ENCODE measurements around the gene FXYD1.
"Not testable (repeated sequence)": the region's sequence is repeated elsewhere in the genome, so short reads cannot be mapped to it uniquely, and the experiment has no call there.

Gene FXYD1

GRCh38 chr19:35125270-35125717 lies 13.3 kb upstream of the FXYD1 start:
- DNase-seq (ENCODE audit: low read depth in 3 of 3) = no peak

- no peak for DNase-seq (ENCODE audit: low read depth in 3 of 3)
Observed at GRCh38 chr19:35125749-35126623, 12.6 kb upstream of the FXYD1 start.

DNA sequence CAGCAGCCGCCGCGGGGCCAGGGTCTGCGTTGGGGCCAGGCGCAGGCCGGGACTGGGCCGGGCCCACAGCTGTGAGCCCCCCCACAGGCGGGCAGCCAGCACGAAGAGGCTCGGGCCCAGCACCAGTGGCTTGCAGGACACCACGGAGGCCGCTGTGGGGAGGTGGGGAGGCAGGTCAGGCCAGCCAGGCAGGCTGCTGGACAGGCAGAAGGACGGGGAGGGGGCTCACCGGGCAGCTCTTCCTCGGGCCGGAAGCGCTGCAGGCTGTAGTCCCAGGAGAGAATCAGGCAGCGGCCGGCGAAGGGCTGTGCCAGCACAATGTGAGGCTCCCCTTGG lies 12.0 kb upstream of the FXYD1 start:
- DNase-seq (ENCODE audit: low read depth in 3 of 3) = no peak

DNA sequence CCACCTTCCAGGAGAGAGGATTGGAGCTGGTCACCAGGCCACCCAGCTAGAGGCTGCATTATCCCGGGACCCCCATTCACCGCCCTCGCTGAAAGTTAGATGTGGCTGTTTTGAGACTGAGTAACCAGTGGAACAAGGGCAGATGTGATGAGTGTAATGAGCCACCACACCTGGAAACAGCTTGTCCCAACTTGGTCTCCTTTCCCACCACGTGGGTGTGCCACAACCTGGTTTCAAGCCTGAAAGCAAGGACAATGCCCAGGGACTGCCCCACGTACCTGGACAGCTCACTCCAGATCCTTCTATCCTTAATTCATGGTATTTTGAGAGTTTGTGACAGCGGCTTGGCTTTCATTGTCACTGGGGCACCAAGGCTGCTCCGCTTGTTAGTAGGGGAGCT lies 10.8 kb upstream of the FXYD1 start:
- DNase-seq (ENCODE audit: low read depth in 3 of 3) = no peak

- no peak for DNase-seq (ENCODE audit: low read depth in 3 of 3)
Observed at GRCh38 chr19:35128398-35129057, 10.1 kb upstream of the FXYD1 start.

GRCh38 chr19:35129724-35130274 lies 8.8 kb upstream of the FXYD1 start:
- not testable (repeated sequence) for DNase-seq (ENCODE audit: low read depth in 3 of 3)

GRCh38 chr19:35130761-35131720 lies 7.6 kb upstream of the FXYD1 start:
- no peak for DNase-seq (ENCODE audit: low read depth in 3 of 3)

DNA sequence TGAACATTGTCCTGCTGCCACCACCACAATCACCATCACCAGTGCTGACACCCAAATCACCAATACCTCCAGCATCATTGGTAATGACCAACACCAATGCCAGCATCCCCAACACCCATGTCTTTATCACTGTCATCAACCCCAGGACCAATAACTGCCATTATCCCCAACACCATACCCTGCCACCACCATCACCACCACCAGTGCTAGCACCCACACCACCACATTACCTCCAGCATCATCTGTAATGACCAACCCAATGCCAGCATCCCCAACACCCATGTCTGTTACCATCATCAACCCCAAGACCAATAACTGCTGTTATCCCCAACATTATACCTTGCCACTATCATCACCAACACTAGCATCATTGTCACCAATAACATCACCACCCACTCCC lies 6.4 kb upstream of the FXYD1 start:
- no peak for DNase-seq (ENCODE audit: low read depth in 3 of 3)

DNA sequence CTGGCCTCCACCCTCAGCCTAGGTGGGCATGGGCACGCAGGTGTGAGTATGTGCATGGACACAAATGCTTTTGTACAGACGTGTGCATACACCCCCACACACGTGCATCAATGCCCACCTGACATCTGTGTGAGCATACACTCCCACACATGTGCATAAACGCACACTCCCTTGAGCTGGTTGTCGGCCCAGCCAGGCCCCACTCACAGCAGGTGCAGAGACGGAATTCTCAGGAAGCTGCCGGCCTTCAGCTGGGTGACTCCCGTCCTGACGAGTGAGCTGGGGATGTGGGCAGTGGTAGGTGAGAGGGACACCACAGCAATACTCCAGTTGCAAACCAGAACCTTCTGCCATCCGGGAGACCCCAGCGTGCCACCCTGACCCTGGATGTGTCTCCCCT lies 4.8 kb upstream of the FXYD1 start:
- no peak for DNase-seq (ENCODE audit: low read depth in 3 of 3)

GRCh38 chr19:35134601-35135242 lies 3.9 kb upstream of the FXYD1 start, which contains the start of gene LGI4:
LGI4 (minus strand) TSS chr19:35135059; CDS start chr19:35134680, 379 bp downstream.
- DNase-seq (ENCODE audit: low read depth in 3 of 3) = no peak

DNA sequence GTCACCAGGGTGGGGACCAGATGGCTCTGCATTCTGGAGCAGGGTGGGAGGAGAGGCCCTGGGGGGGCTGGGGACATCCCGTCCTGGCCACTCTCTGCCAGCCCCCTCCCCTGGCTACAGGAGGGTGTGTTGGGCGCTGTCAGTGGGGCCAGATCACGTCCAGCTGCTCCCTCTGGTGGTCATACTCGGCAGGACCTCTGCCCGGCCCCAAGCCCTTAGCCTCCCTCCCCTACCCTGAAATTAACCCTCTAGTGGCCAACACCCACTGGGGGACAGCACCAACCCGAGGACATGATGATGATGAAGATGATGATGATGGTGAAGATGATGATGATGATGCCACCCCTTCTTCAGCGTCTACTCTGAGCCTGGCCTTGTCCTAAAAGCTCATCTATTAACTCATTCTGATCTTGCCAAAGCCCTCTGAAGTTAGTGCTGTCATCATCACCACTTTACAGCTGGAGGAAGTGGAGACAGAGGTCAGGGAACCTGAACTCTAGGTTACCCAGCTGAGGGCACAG lies 3.2 kb upstream of the FXYD1 start:
- DNase-seq (ENCODE audit: low read depth in 3 of 3) = peak; percentile 39 to 67 (median 51)

DNA sequence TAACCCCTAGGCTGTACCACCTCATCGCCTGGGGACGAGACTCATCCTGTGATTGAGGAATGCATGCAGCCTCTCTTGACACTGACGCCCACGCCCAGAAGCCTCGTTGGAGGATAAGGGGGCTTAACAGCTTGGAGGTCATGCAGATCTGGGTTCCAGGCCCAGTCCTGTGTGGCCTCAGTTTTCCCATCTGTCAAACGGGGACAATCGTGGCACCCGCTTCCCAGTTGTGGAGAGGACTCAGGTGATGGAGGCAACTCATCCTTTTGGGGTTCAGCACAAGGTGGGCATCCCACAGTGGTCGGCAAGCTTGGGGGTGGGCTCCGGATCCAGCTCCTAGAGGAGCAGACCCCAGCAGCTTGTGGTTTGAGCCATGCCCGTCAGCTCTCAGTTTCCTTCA lies 2.4 kb upstream of the FXYD1 start:
- DNase-seq (ENCODE audit: low read depth in 3 of 3) = no peak

DNA sequence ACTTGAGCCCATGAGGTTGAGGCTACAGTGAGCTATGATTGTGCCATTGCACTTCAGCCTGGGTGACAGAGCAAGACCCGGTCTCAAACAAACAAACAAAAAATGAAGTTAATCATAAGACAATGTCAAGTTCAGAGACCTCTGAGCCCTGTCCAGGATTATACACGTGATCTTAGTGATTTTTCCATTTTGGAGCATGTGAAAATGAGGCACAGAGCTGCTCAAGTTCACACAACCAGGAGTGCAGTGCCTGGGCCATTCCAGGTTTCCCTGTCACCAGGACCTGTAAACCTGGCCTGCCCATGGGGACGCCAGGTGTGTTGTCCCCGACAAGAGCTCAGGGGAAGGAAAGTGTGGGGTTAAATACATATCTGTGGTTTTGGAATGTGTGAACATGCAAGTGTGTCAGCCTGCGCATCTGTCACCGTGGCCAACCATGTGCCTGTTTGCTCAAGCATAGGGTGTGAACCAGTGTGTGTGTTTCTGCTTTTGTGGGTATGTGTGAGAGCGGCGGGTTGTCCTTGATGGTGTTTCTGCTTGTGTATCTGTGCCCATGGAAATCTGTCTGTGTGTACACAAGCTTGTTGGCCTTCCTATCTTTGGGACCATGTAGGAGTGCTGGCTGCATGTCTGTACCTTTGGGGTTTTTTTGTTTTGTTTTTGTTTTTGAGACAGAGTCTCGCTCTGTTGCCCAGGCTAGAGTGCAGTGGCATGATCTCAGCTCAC lies 1.5 kb upstream of the FXYD1 start:
- no peak for DNase-seq (ENCODE audit: low read depth in 3 of 3)

GRCh38 chr19:35140207-35140961 lies 1.8 kb downstream of the FXYD1 start:
- DNase-seq (ENCODE audit: low read depth in 3 of 3) = no peak

GRCh38 chr19:35140962-35141836 lies 2.6 kb downstream of the FXYD1 start:
- peak; percentile 91 to 99 (median 94) for DNase-seq (ENCODE audit: low read depth in 3 of 3)

GRCh38 chr19:35141837-35142605 lies 3.4 kb downstream of the FXYD1 start:
- no peak for DNase-seq (ENCODE audit: low read depth in 3 of 3)

DNA sequence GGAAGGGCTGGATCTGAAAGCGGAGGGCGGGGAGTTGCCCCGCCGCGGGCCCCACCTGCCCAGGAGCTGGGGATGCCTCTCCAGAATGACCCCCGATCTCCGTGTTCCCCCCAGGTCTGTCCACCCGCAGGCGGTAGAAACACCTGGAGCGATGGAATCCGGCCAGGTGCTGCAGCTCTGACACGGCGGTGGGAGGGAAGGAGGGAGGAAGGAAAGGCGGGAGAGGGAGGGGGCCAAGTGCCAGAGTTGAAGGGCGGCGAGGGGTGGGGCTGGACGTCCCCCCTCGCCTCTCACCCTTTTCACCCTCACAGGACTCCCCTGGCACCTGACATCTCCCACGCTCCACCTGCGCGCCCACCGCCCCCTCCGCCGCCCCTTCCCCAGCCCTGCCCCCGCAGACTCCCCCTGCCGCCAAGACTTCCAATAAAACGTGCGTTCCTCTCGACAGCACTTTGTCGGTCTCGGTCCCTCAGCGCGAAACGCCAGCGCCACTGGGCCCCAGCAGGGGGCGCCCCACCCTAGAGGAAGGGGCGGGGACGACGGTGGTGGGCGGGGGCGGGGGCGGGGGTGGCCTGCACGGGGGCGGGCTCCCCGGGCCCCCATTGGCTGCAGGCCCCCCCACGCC lies 4.1 kb downstream of the FXYD1 start:
- peak in 2 of 3 experiments; percentile 47 to 63 for DNase-seq (ENCODE audit: low read depth in 3 of 3)

All from stimulated activated CD4-positive, alpha-beta T cell treated with anti-CD3 and anti-CD28 coated beads, TNF-alpha, amount 100 ng/mL, for 24 hours (primary cell).